HL-60/S4 treated with phorbol 12-myristate 13-acetate at 8.2 ng/mL for 4 days and 3 days (cell line): ENCODE measurements around the gene IFRD2.
"Not testable (repeated sequence)": the region's sequence is repeated elsewhere in the genome, so short reads cannot be mapped to it uniquely, and the experiment has no call there.

ENCODE experiments used
- in situ Hi-C: fragments of 300-500 bp; cut with MboI; formaldehyde crosslinking; loops from 2 replicates; pipeline ENCODE4 v1.15.0; 2022; ENCODE audit warnings: low sequenced_read_pairs

The IFRD2 gene

GRCh38 chr3:50268703-50269451, 23.4 kb downstream of the IFRD2 start, which contains the start of gene SEMA3B:
SEMA3B (plus strand) TSS chr3:50269147; CDS start chr3:50269241, 94 bp downstream.
- in situ Hi-C loops = no loop called here

GRCh38 chr3:50268276-50268675, 24.0 kb downstream of the IFRD2 start:
- in situ Hi-C loops = no loop called here

- in situ Hi-C loops = no loop called here
Measured at GRCh38 chr3:50267280-50267913, 24.8 kb downstream of the IFRD2 start.

- in situ Hi-C loops = no loop called here
Measured at GRCh38 chr3:50266836-50267235, 25.4 kb downstream of the IFRD2 start.

- in situ Hi-C loops = no loop called here
Measured at GRCh38 chr3:50266017-50266416, 26.2 kb downstream of the IFRD2 start.

GRCh38 chr3:50265571-50265970, 26.7 kb downstream of the IFRD2 start:
- in situ Hi-C loops = no loop called here

- in situ Hi-C loops = no loop called here
Measured at GRCh38 chr3:50264964-50265485, 27.2 kb downstream of the IFRD2 start.

- in situ Hi-C loops = no loop called here
Measured at GRCh38 chr3:50264383-50264963, 27.8 kb downstream of the IFRD2 start.

GRCh38 chr3:50263478-50264382, 28.5 kb downstream of the IFRD2 start:
- in situ Hi-C loops = no loop called here

GRCh38 chr3:50262778-50263177, 29.5 kb downstream of the IFRD2 start:
- in situ Hi-C loops = no loop called here

- in situ Hi-C loops = not testable (repeated sequence)
Measured at GRCh38 chr3:50262200-50262599, 30.0 kb downstream of the IFRD2 start.

- in situ Hi-C loops = no loop called here
Measured at GRCh38 chr3:50261505-50261904, 30.7 kb downstream of the IFRD2 start.

- in situ Hi-C loops = no loop called here
Measured at GRCh38 chr3:50260942-50261441, 31.2 kb downstream of the IFRD2 start.

GRCh38 chr3:50260027-50260941, 31.9 kb downstream of the IFRD2 start:
- in situ Hi-C loops = no loop called here

- in situ Hi-C loops = no loop called here
Measured at GRCh38 chr3:50259432-50260026, 32.7 kb downstream of the IFRD2 start.

- in situ Hi-C loops = no loop called here
Measured at GRCh38 chr3:50258979-50259378, 33.2 kb downstream of the IFRD2 start.

- in situ Hi-C loops = no loop called here
Measured at GRCh38 chr3:50258029-50258680, 34.1 kb downstream of the IFRD2 start.

- in situ Hi-C loops = no loop called here
Measured at GRCh38 chr3:50256978-50257890, 35.0 kb downstream of the IFRD2 start.
